ENCODE results near the gene SPAG5.

GRCh38 chr17:28545787-28546415 is 52.9 kb downstream of the SPAG5 start:
- TF ChIP-seq, protein P1, sequence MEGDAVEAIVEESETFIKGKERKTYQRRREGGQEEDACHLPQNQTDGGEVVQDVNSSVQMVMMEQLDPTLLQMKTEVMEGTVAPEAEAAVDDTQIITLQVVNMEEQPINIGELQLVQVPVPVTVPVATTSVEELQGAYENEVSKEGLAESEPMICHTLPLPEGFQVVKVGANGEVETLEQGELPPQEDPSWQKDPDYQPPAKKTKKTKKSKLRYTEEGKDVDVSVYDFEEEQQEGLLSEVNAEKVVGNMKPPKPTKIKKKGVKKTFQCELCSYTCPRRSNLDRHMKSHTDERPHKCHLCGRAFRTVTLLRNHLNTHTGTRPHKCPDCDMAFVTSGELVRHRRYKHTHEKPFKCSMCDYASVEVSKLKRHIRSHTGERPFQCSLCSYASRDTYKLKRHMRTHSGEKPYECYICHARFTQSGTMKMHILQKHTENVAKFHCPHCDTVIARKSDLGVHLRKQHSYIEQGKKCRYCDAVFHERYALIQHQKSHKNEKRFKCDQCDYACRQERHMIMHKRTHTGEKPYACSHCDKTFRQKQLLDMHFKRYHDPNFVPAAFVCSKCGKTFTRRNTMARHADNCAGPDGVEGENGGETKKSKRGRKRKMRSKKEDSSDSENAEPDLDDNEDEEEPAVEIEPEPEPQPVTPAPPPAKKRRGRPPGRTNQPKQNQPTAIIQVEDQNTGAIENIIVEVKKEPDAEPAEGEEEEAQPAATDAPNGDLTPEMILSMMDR (IDR thresholded peaks at IDR 0.05), result no peak
- no peak for TF ChIP-seq POLR2A (IDR thresholded peaks at IDR 0.05; ENCODE audit: low read depth)
- no peak for TF ChIP-seq POLR2AphosphoS5 (IDR thresholded peaks at IDR 0.05)

Data from esophagus muscularis mucosa (tissue), 3 donors.